ENCODE results near the gene EPRS1. TPM values are rescaled to one million over a fixed set of nuclear protein-coding genes. Genes with fewer than 3 reads are reported as not detected.
"Not testable (repeated sequence)": the region's sequence is repeated elsewhere in the genome, so short reads cannot be mapped to it uniquely, and the experiment has no call there.

Gene EPRS1
- total RNA-seq, 2 experiments from 2014 or later: 191 to 198 TPM

DNA sequence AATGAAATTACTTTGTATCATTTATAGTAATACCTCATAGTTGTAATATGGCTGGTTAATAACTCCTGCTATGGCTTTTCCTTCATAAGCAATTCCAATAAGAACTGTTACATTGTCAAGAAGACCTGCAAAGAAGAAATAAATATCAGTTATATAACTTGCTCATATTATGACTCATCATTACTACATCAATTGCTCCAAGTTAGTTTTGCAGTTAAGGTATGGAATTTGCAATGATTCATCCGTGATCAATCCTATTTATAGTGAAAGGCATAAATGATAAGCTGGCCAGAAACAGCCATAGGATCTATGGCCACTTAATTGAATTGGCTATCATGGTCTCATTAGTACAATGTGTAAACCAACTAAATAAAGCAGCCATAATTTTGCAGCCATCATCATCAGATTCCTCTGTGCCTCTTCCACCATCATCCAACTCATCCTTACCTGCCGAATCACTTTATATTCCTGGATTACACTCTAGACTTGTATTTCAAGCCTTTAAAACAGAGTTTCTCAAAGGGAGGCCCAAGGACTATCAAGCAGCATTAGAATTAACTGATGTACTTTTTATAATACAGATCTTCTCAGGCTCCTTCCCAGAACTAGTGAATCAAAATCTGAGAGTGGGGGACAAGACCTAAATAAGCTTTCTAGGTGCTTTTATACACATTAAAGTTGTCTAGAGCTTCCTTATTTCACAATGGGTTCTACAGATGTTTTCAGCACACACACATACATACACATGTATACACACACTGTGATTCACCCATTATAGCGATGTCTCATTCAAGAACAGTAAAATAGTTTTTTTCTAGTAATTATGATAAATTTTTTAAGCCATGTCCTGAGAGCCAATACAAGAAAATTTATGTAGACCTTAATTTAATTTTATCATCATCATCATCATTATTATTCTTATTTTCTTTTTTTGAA, 21.2 kb upstream of the EPRS1 start:
- Mint-ChIP-seq H3K27me3 (no peaks in the 10 kb centered on the region), H3K4me1 (ENCODE audit: low read depth) (no peaks in the 10 kb centered on the region), H3K9me3 (no peaks in the 10 kb centered on the region), H3K4me3 (no peak overlapping the region), H3K36me3 (peaks cover 38% of the 10 kb centered on the region), H3K27ac (no peak overlapping the region)
- POLR2A ChIA-PET: no interaction called here
- no peak for DNase-seq
- intact Hi-C loops (cut with micrococcal nuclease): no loop called here
- CTCF ChIA-PET: interaction anchor here (0.6 kb wide), 1 partner anchor 16 kb away, joined by 3 read pairs; no protein-coding TSS in a partner anchor

DNA sequence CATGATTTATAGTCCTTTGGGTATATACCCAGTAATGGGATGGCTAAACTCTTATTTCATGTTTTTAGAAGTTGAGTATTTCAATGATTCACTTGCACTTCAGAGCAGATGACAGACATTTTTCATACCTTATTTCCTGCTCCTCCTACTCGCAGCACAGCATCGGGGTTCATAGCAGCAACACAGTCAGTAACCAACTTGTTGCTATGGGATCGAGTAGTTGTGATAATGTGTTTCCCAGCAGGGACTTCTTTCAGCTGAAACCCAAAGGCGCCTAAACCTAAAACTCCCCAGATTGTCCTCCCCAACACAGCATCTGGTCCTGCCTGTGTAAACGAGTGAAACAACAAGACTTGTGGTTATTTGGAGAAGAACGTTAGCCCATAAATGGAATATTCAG, 16.3 kb upstream of the EPRS1 start:
- intact Hi-C loops (cut with micrococcal nuclease): no loop called here
- Mint-ChIP-seq H3K36me3 (peaks cover 41% of the 10 kb centered on the region), H3K4me3 (no peak overlapping the region), H3K27ac (no peak overlapping the region), H3K4me1 (ENCODE audit: low read depth) (no peaks in the 10 kb centered on the region), H3K9me3 (no peaks in the 10 kb centered on the region), H3K27me3 (no peaks in the 10 kb centered on the region)
- ChIA-PET POLR2A (no interaction called here), CTCF (no interaction called here)
- DNase-seq: no peak

GRCh38 chr1:220060876-220061275, 14.6 kb upstream of the EPRS1 start:
- intact Hi-C loops (cut with micrococcal nuclease): no loop called here
- Mint-ChIP-seq H3K4me3 (no peak overlapping the region), H3K27ac (no peak overlapping the region), H3K4me1 (ENCODE audit: low read depth) (no peaks in the 10 kb centered on the region), H3K9me3 (no peaks in the 10 kb centered on the region), H3K36me3 (peaks cover 39% of the 10 kb centered on the region), H3K27me3 (no peaks in the 10 kb centered on the region)
- POLR2A ChIA-PET: no interaction called here
- no peak for DNase-seq
- CTCF ChIA-PET: no interaction called here

DNA sequence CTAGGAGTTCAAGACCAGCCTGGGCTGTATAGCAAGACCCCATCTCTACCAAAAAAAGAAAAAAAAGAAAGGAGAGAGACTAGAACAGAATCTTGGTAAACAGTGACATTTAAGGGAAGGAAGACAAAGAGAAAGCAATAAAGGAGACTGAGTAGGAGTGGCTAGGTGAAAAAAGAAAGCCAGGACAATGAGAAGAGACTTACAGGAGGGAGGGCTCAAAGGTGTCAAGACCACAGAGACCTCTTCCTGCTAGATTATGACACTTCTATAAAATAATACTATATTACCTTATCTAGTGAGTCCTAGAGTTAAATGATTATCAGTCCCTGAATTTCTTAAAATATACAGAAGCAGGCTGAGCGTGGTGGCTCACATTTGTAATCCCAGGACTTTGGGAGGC, 10.1 kb upstream of the EPRS1 start:
- Mint-ChIP-seq H3K4me3 (no peak overlapping the region), H3K4me1 (ENCODE audit: low read depth) (no peaks in the 10 kb centered on the region), H3K36me3 (peaks cover 9% of the 10 kb centered on the region), H3K9me3 (no peaks in the 10 kb centered on the region), H3K27me3 (no peaks in the 10 kb centered on the region), H3K27ac (no peak overlapping the region)
- no peak for DNase-seq
- CTCF ChIA-PET: no interaction called here
- POLR2A ChIA-PET: no interaction called here
- intact Hi-C loops (cut with micrococcal nuclease): no loop called here

GRCh38 chr1:220045356-220046051, 801 bp downstream of the EPRS1 start:
- ChIA-PET POLR2A (interaction anchor here (1.0 to 1.2 kb wide), 2 partner anchors 44 to 47 kb away, joined by 3 to 5 read pairs; partner anchors contain the start of gene BPNT1), CTCF (interaction anchor here (0.6 to 1.0 kb wide), 3 partner anchors 33 to 47 kb away, joined by 3 read pairs; partner anchors contain the start of gene BPNT1)
- DNase-seq: peak; percentile 43
- Mint-ChIP-seq H3K4me3 (peak overlapping the region; percentile 94), H3K27ac (peak overlapping the region; percentile 96), H3K4me1 (ENCODE audit: low read depth) (peaks cover 33% of the 10 kb centered on the region), H3K9me3 (no peaks in the 10 kb centered on the region), H3K36me3 (peaks cover 17% of the 10 kb centered on the region), H3K27me3 (no peaks in the 10 kb centered on the region)
- intact Hi-C loops (cut with micrococcal nuclease): loop anchor here (1.0 to 2.0 kb wide), 4 partner anchors 44 to 871 kb away; partner anchors contain the start of genes BPNT1 and RAB3GAP2

DNA sequence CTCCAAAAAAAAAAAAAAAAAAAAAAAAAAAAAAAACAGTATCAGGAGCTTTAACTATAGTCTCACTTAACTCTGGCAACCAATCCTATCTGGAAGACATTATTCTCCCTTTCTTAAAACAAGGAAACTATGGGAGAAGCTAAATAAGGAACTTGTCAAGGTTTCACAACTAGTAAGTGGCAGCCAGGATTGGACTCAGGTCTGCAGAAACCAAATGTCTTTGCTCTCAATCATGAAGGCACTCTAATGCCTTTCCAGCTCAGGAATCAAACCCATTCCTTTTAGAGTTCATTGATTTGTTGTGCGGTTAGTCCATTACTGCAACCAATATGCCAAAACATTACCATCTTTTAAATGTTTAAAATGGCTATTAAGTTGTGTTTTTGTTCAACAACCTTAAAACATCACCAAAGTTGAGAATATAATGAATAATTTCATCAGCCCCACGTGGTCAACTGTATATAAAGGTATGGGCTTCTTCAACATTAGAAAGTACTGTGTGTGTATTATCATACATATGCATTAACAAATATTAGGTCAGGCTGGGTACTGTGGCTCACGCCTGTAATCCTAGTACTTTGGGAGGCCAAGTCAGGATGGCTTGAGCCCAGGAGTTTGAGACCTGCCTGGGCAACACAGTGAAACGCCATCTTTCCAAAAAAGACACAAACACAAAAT, 1.5 kb downstream of the EPRS1 start:
- DNase-seq: no peak
- POLR2A ChIA-PET: no interaction called here
- Mint-ChIP-seq H3K27ac (peak overlapping the region; percentile 96), H3K36me3 (peaks cover 19% of the 10 kb centered on the region), H3K9me3 (no peaks in the 10 kb centered on the region), H3K4me3 (peak overlapping the region; percentile 94), H3K27me3 (no peaks in the 10 kb centered on the region), H3K4me1 (ENCODE audit: low read depth) (peaks cover 37% of the 10 kb centered on the region)
- CTCF ChIA-PET: interaction anchor here (1.2 kb wide), 1 partner anchor 79 kb away, joined by 4 read pairs; no protein-coding TSS in a partner anchor
- intact Hi-C loops (cut with micrococcal nuclease): no loop called here

DNA sequence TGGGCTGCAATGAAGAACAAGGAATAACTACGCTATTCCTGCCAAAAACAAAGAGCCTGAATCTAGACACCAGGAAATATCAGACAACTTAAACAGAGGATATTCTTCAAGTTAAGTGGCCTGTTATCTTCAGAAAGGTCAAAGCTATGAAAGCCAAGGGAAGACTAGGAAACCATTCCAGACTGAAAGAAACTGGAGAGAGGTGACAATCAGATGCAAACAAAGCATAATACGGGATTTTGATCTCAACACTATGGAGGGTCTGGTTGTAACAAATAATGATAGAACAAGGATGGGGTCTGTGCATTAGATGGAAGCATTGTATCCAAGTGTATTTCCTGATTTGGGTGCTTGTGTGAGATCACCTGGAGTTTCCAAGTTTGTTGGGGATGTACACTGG, 2.7 kb downstream of the EPRS1 start:
- CTCF ChIA-PET: interaction anchor here (1.2 kb wide), 1 partner anchor 80 kb away, joined by 4 read pairs; no protein-coding TSS in a partner anchor
- peak overlapping the region; percentile 69 for H3K27ac Mint-ChIP-seq
- no peaks in the 10 kb centered on the region for H3K9me3 Mint-ChIP-seq
- peaks cover 45% of the 10 kb centered on the region for H3K4me1 Mint-ChIP-seq (ENCODE audit: low read depth)
- POLR2A ChIA-PET: interaction anchor here (0.5 kb wide), 1 partner anchor 27 kb away, joined by 3 read pairs; no protein-coding TSS in a partner anchor
- intact Hi-C loops (cut with micrococcal nuclease): no loop called here
- no peaks in the 10 kb centered on the region for H3K27me3 Mint-ChIP-seq
- DNase-seq: no peak
- H3K36me3 Mint-ChIP-seq: peaks cover 26% of the 10 kb centered on the region
- peak overlapping the region; percentile 5 for H3K4me3 Mint-ChIP-seq

- Mint-ChIP-seq H3K4me3 (no peak overlapping the region), H3K4me1 (ENCODE audit: low read depth) (peaks cover 54% of the 10 kb centered on the region), H3K27ac (peak overlapping the region; percentile 54), H3K36me3 (peaks cover 36% of the 10 kb centered on the region), H3K27me3 (no peaks in the 10 kb centered on the region), H3K9me3 (no peaks in the 10 kb centered on the region)
- ChIA-PET POLR2A (no interaction called here), CTCF (interaction anchor here (0.9 to 1.5 kb wide), 2 partner anchors 49 to 54 kb away, joined by 3 read pairs; no protein-coding TSS in a partner anchor)
- intact Hi-C loops (cut with micrococcal nuclease): no loop called here
- no peak for DNase-seq
Measured at GRCh38 chr1:220040028-220040596, 6.2 kb downstream of the EPRS1 start.

GRCh38 chr1:220038640-220039039, 7.7 kb downstream of the EPRS1 start:
- Mint-ChIP-seq H3K36me3 (peaks cover 37% of the 10 kb centered on the region), H3K4me3 (no peak overlapping the region), H3K27me3 (no peaks in the 10 kb centered on the region), H3K9me3 (no peaks in the 10 kb centered on the region), H3K27ac (peak overlapping the region; percentile 65), H3K4me1 (ENCODE audit: low read depth) (peaks cover 46% of the 10 kb centered on the region)
- ChIA-PET CTCF (interaction anchor here (0.7 to 1.5 kb wide), 3 partner anchors 46 to 60 kb away, joined by 3 read pairs; no protein-coding TSS in a partner anchor), POLR2A (no interaction called here)
- intact Hi-C loops (cut with micrococcal nuclease): no loop called here
- DNase-seq: no peak

- peaks cover 36% of the 10 kb centered on the region for H3K36me3 Mint-ChIP-seq
- H3K9me3 Mint-ChIP-seq; DNase-seq; H3K27me3 Mint-ChIP-seq; intact Hi-C loops (cut with micrococcal nuclease); POLR2A ChIA-PET; H3K4me3 Mint-ChIP-seq: not testable (repeated sequence)
- CTCF ChIA-PET: interaction anchor here (0.6 to 1.1 kb wide), 2 partner anchors 59 to 293 kb away, joined by 3 read pairs; no protein-coding TSS in a partner anchor
- H3K4me1 Mint-ChIP-seq (ENCODE audit: low read depth): peaks cover 43% of the 10 kb centered on the region
- H3K27ac Mint-ChIP-seq: peak overlapping the region; percentile 50
Measured at GRCh38 chr1:220037810-220038209, 8.5 kb downstream of the EPRS1 start.

- Mint-ChIP-seq H3K4me1 (ENCODE audit: low read depth) (peaks cover 25% of the 10 kb centered on the region), H3K4me3 (no peak overlapping the region), H3K36me3 (peaks cover 49% of the 10 kb centered on the region), H3K9me3 (no peaks in the 10 kb centered on the region), H3K27ac (peak overlapping the region; percentile 24), H3K27me3 (no peaks in the 10 kb centered on the region)
- ChIA-PET CTCF (no interaction called here), POLR2A (no interaction called here)
- no peak for DNase-seq
- intact Hi-C loops (cut with micrococcal nuclease): no loop called here
Measured at GRCh38 chr1:220032911-220033310, 13.4 kb downstream of the EPRS1 start.
